ENCODE measurements around the gene ENO3.
"Not testable (repeated sequence)": the region's sequence is repeated elsewhere in the genome, so short reads cannot be mapped to it uniquely, and the experiment has no call there.

The ENO3 gene

GRCh38 chr17:4950746-4951204, at the start of gene ENO3:
Gene ENO3 (plus strand): TSS chr17:4951119. CDS start chr17:4951830, 711 bp downstream.
- Mint-ChIP-seq H3K27ac (peak within 1 kb of the TSS; percentile 96), H3K27me3 (no peaks in the 10 kb centered on the region), H3K4me3 (peak within 1 kb of the TSS; percentile 85), H3K9me3 (no peaks in the 10 kb centered on the region), H3K36me3 (peaks cover 24% of the 10 kb centered on the region), H3K4me1 (peaks cover 26% of the 10 kb centered on the region)
- CTCF ChIA-PET = interaction anchor here (1.0 to 1.6 kb wide), 3 partner anchors 16 to 42 kb away, joined by 3 to 6 read pairs (median 3); partner anchors contain the start of gene SPAG7
- no peak for DNase-seq

GRCh38 chr17:4901648-4902344, 49.1 kb upstream of the ENO3 start:
- Mint-ChIP-seq H3K9me3 (no peaks in the 10 kb centered on the region), H3K27me3 (peaks cover 40% of the 10 kb centered on the region), H3K4me1 (peaks cover 40% of the 10 kb centered on the region), H3K4me3 (no peak overlapping the region), H3K27ac (no peak overlapping the region), H3K36me3 (peaks cover 4% of the 10 kb centered on the region)
- no peak for DNase-seq
- CTCF ChIA-PET = interaction anchor here (0.6 to 2.0 kb wide), 4 partner anchors 113 to 334 kb away, joined by 3 to 9 read pairs (median 5); partner anchors contain the start of genes ARRB2 and GLTPD2

DNA sequence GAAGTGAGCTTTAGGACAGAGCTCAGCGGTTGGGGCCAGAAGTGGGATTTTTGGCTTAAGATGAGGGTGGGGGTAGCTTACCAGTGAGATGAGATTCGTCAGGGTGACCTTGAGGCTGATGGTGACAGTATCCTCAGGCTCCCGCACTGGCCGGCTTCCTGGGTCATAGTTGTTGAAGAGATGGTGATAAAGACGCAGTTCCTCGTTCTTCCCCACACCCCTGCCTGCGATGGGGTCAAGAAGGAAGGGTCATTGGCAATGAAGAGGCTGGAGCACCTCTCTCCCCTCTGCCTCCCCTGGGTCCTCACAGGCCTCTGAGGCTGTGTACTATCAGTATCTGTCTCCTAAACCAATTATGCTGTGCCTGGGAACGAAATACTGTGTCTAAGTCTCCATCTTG, 48.4 kb upstream of the ENO3 start:
- H3K27ac Mint-ChIP-seq = no peak overlapping the region
- H3K4me3 Mint-ChIP-seq = no peak overlapping the region
- H3K4me1 Mint-ChIP-seq = peaks cover 44% of the 10 kb centered on the region
- peaks cover 43% of the 10 kb centered on the region for H3K27me3 Mint-ChIP-seq
- H3K36me3 Mint-ChIP-seq = no peaks in the 10 kb centered on the region
- DNase-seq = no peak
- CTCF ChIA-PET = interaction anchor here (0.6 to 2.0 kb wide), 5 partner anchors 114 to 338 kb away, joined by 3 to 9 read pairs (median 4); partner anchors contain the start of genes ARRB2 and GLTPD2
- no peaks in the 10 kb centered on the region for H3K9me3 Mint-ChIP-seq

DNA sequence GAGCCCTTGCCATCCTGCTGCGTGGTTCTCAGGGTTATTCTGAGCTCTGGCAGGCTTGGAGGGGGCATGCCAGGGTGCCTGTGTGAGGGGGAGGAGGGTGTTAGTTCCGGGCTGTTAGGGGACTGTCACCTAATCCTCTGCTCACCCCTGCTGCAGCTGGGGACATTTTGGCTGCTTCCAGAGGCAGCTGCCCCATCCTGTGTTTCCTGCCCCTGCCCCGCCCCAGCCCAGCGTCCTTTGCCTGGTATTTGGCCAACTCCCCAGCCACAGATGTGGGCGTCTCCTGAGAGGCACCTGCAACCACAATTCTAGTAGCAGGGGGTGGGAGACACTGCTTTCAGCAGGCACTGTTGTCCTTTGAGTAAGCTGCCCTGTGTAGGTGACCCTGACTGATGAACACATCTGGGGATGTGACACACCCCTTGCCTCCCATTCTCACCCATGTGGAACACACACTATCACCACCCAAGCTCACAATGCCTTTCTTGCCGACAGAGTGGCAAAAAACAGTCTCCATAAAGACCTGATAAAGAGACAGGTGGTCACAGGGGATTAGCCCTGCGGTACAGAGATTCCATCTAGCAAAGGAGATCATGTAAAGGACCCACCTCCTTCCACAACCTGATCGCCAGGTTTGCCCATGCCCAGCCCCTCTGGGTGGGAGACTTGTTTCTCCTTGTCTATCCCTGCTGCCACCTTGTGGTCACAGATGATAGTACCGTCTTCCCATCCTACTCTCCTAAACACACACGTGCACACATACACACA, 47.7 kb upstream of the ENO3 start, which contains the start of gene CHRNE:
CHRNE (minus strand) TSS at position 48 of the 768 bp plus-strand sequence; CDS start at position 13, 35 bp downstream.
- Mint-ChIP-seq H3K36me3 (no peaks in the 10 kb centered on the region), H3K9me3 (no peaks in the 10 kb centered on the region), H3K27me3 (peaks cover 43% of the 10 kb centered on the region), H3K4me1 (peaks cover 46% of the 10 kb centered on the region), H3K4me3 (peak within 1 kb of the TSS; percentile 1), H3K27ac (no peak within 1 kb of the TSS)
- CTCF ChIA-PET = interaction anchor here (0.7 to 2.0 kb wide), 9 partner anchors 33 to 338 kb away, joined by 3 to 9 read pairs (median 4); partner anchors contain the start of genes ARRB2, GLTPD2 and SPAG7
- peak; percentile 89 for DNase-seq

DNA sequence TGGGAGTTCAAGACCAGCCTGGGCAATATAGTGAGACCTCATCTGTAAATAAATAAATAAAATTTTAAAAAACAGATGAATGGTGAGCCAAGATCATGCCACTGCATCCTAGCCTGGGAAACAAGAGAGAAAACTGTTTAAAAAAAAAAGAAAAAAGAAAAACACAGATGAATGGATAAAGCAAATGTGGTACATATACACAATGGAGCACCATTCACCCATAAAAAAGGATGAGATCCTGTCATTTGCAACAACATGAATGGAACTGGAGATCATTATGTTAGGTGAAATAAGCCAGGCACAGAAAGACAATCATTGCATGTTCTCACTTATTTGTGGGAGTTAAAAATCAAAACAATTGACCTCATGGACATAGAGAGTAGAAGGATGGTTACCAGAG, 44.3 kb upstream of the ENO3 start:
- H3K4me3 Mint-ChIP-seq, H3K9me3 Mint-ChIP-seq, H3K36me3 Mint-ChIP-seq, DNase-seq: not testable (repeated sequence)
- CTCF ChIA-PET = interaction anchor here (0.7 to 1.5 kb wide), 2 partner anchors 130 to 155 kb away, joined by 3 read pairs; no protein-coding TSS in a partner anchor
- peaks cover 30% of the 10 kb centered on the region for H3K27me3 Mint-ChIP-seq
- H3K4me1 Mint-ChIP-seq = peaks cover 23% of the 10 kb centered on the region
- peak overlapping the region; percentile 35 for H3K27ac Mint-ChIP-seq

DNA sequence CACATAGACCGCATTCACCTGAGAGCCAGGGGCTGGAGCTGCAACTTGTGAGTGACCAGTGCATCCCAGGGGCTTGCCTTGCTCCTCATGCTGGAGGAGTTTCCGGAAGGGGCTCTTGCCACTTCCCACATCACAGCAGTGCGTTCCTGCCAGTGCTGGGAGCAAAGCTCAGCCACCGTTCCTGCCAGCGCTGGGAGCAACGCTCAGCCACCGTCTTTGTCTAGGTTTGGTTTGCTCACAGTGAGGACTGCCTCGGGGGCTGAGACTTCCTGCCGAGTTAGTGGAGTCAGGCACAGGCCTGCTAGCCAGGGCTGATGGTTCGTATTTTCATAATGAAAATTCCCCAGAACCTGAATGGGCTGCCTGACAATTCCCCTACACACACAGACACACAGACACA, 42.6 kb upstream of the ENO3 start:
- Mint-ChIP-seq H3K4me1 (peaks cover 12% of the 10 kb centered on the region), H3K4me3 (no peak overlapping the region), H3K36me3 (no peaks in the 10 kb centered on the region), H3K27me3 (peaks cover 26% of the 10 kb centered on the region), H3K9me3 (no peaks in the 10 kb centered on the region), H3K27ac (no peak overlapping the region)
- CTCF ChIA-PET = interaction anchor here (0.6 to 2.1 kb wide), 17 partner anchors 8 to 155 kb away, joined by 3 to 15 read pairs (median 7); partner anchors contain the start of genes C17orf107, CAMTA2, PSMB6 and RNF167
- DNase-seq = peak; percentile 47

- Mint-ChIP-seq H3K27me3 (peaks cover 26% of the 10 kb centered on the region), H3K27ac (no peak overlapping the region), H3K4me3 (no peak overlapping the region), H3K4me1 (peaks cover 7% of the 10 kb centered on the region), H3K9me3 (no peaks in the 10 kb centered on the region), H3K36me3 (no peaks in the 10 kb centered on the region)
- CTCF ChIA-PET = interaction anchor here (0.6 to 2.1 kb wide), 24 partner anchors 9 to 154 kb away, joined by 3 to 15 read pairs (median 6); partner anchors contain the start of genes C17orf107, CAMTA2, ENO3 and PSMB6
- DNase-seq = peak; percentile 90
Observed at GRCh38 chr17:4908711-4909496, 42.0 kb upstream of the ENO3 start.

DNA sequence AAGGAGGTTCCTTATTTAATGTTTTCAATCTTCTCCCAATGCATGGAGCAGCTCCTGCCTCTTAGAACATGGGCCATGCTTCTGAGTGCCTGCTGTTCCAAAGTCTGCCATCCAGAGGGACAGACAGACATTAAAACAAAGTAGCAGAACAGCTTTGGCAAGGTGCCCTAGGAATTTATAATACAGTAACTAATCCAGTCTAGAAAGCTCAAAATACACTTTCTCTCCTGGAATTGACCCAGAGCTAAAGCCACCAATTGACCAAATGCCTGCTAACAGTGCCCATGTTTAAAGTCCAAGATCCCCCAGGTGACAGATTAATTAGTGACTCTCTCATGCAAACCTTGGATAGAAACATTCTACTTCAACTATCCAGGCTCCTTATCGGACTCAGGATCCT, 36.9 kb upstream of the ENO3 start:
- DNase-seq = no peak
- Mint-ChIP-seq H3K27me3 (peaks cover 15% of the 10 kb centered on the region), H3K4me3 (no peak overlapping the region), H3K27ac (no peak overlapping the region), H3K9me3 (no peaks in the 10 kb centered on the region), H3K4me1 (no peaks in the 10 kb centered on the region), H3K36me3 (no peaks in the 10 kb centered on the region)
- CTCF ChIA-PET = no interaction called here

GRCh38 chr17:4914551-4914950, 36.4 kb upstream of the ENO3 start:
- peaks cover 15% of the 10 kb centered on the region for H3K27me3 Mint-ChIP-seq
- CTCF ChIA-PET, H3K4me3 Mint-ChIP-seq, H3K4me1 Mint-ChIP-seq, H3K27ac Mint-ChIP-seq, H3K36me3 Mint-ChIP-seq, DNase-seq, H3K9me3 Mint-ChIP-seq: not testable (repeated sequence)

- no peaks in the 10 kb centered on the region for H3K9me3 Mint-ChIP-seq
- no peak for DNase-seq
- no peak overlapping the region for H3K4me3 Mint-ChIP-seq
- H3K27me3 Mint-ChIP-seq = no peaks in the 10 kb centered on the region
- no peaks in the 10 kb centered on the region for H3K36me3 Mint-ChIP-seq
- no peaks in the 10 kb centered on the region for H3K4me1 Mint-ChIP-seq
- no peak overlapping the region for H3K27ac Mint-ChIP-seq
- CTCF ChIA-PET = interaction anchor here (1.1 kb wide), 1 partner anchor 10 kb away, joined by 7 read pairs; no protein-coding TSS in a partner anchor
Observed at GRCh38 chr17:4919511-4920047, 31.3 kb upstream of the ENO3 start.

DNA sequence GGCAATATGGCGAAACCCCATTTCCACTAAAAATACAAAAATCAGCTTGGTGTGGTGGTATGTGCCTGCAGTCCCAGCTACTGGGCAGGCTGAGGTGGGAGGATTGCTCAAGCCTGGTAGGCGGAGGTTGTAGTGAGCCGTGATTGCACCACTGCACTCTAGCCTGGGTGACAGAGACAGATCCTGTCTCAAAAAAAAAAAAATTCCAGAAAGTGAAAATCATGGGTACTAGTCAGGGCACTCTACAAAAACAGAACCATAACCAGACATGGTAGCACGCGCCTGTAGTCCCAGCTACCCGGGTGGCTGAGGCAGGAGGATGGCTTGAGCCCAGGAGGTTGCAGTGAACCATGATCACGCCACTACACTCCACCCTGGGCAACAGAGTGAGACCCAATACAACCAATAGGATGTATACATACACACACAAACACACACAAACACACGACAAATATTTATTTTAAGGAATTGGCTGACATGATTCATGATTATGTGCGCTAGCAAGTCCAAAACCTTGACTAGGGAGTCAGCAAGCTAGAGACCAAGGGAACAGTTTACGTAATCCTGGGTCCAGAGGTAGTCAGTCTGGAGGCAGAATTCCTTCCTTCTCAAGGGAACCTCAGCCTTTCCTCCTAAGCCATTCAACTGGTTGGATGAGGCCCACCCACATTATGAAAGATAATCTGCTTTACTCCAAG, 30.4 kb upstream of the ENO3 start:
- Mint-ChIP-seq H3K4me3 (no peak overlapping the region), H3K27ac (no peak overlapping the region), H3K9me3 (no peaks in the 10 kb centered on the region), H3K36me3 (no peaks in the 10 kb centered on the region), H3K27me3 (no peaks in the 10 kb centered on the region), H3K4me1 (no peaks in the 10 kb centered on the region)
- no peak for DNase-seq
- CTCF ChIA-PET = interaction anchor here (1.1 kb wide), 1 partner anchor 11 kb away, joined by 7 read pairs; no protein-coding TSS in a partner anchor

GRCh38 chr17:4921320-4921719, 29.6 kb upstream of the ENO3 start:
- Mint-ChIP-seq H3K4me3 (no peak overlapping the region), H3K4me1 (no peaks in the 10 kb centered on the region), H3K27me3 (no peaks in the 10 kb centered on the region), H3K9me3 (no peaks in the 10 kb centered on the region), H3K27ac (no peak overlapping the region), H3K36me3 (no peaks in the 10 kb centered on the region)
- CTCF ChIA-PET = no interaction called here
- DNase-seq = no peak

Data from activated naive CD4-positive, alpha-beta T cell treated with anti-CD3 and anti-CD28 coated beads, Interleukin-2, amount 10 ng/mL, durations not matched to agents 7 days and 5 days (primary cell).